HG03520 (cell line): ENCODE data around the gene PTEN.

ENCODE experiments used
- ATAC-seq: cut with Tn5 transposase; IDR thresholded peaks from one replicate; pipeline ENCODE4 v1.9.1; 2021; ENCODE audit warnings: mild to moderate bottlenecking, moderate library complexity; ENCODE audit not compliant: unreplicated experiment

The PTEN gene

GRCh38 chr10:87966459-87966858, 103.0 kb downstream of the PTEN start:
- no peak for ATAC-seq

GRCh38 chr10:87973635-87974034, 110.2 kb downstream of the PTEN start:
- ATAC-seq: no peak

GRCh38 chr10:87974130-87974529, 110.7 kb downstream of the PTEN start:
- ATAC-seq: no peak

- ATAC-seq: no peak
These were observed 111.3 kb downstream of the PTEN start for GRCh38 chr10:87974769-87975168.

GRCh38 chr10:87976101-87976743, 112.8 kb downstream of the PTEN start:
- ATAC-seq: no peak

- no peak for ATAC-seq
These were observed 114.7 kb downstream of the PTEN start for GRCh38 chr10:87978166-87978565.

- no peak for ATAC-seq
These were observed 116.4 kb downstream of the PTEN start for GRCh38 chr10:87979847-87980246.

GRCh38 chr10:87983716-87984115, 120.3 kb downstream of the PTEN start:
- no peak for ATAC-seq

GRCh38 chr10:87987206-87987605, 123.8 kb downstream of the PTEN start:
- no peak for ATAC-seq

- ATAC-seq: no peak
These were observed 128.5 kb downstream of the PTEN start for GRCh38 chr10:87991946-87992345.

- ATAC-seq: no peak
These were observed 141.0 kb downstream of the PTEN start for GRCh38 chr10:88004451-88004850.

- ATAC-seq: no peak
These were observed 142.8 kb downstream of the PTEN start for GRCh38 chr10:88006261-88006660.

GRCh38 chr10:88008866-88009470, 145.5 kb downstream of the PTEN start:
- ATAC-seq: no peak

GRCh38 chr10:88012641-88013040, 149.2 kb downstream of the PTEN start:
- no peak for ATAC-seq

- ATAC-seq: no peak
These were observed 154.4 kb downstream of the PTEN start for GRCh38 chr10:88017781-88018180.

GRCh38 chr10:88019753-88020152, 156.3 kb downstream of the PTEN start:
- no peak for ATAC-seq
